HepG2 (cell line): Measurements from ENCODE around the gene MGAT1. TPM values are rescaled to one million over a fixed set of nuclear protein-coding genes. Genes with fewer than 3 reads are reported as not detected.

Experiments
- ATRX ChIP-seq: sonication (generic); formaldehyde crosslinking; IDR thresholded peaks from 2 replicates; pipeline ENCODE4 v1.4.0; 2020; ENCODE audit warnings: missing genetic modification reagents, borderline replicate concordance
- MTA3 ChIP-seq: sonication (generic); formaldehyde crosslinking; IDR thresholded peaks from 2 replicates; pipeline ENCODE4 v1.4.0; 2020; ENCODE audit warnings: missing genetic modification reagents
- MYNN ChIP-seq: sonication (generic); formaldehyde crosslinking; IDR thresholded peaks from 2 replicates; pipeline ENCODE4 v1.4.0; 2020; ENCODE audit warnings: mild to moderate bottlenecking, low read depth, missing genetic modification reagents
- NCOR1 ChIP-seq: fragments of 200-600 bp; sonication (generic); IDR thresholded peaks from 2 replicates; pipeline ENCODE4 v1.7.0; 2017; ENCODE audit warnings: antibody characterized with exemption, low read length, borderline replicate concordance
- NFIC ChIP-seq: IDR thresholded peaks from 2 replicates; pipeline ENCODE4 v1.6.1; 2012; ENCODE audit warnings: mild to moderate bottlenecking, low read length, inconsistent platforms
- NFYB ChIP-seq: sonication (generic); formaldehyde crosslinking; IDR thresholded peaks from 2 replicates; pipeline ENCODE4 v1.4.0; 2020; ENCODE audit warnings: missing genetic modification reagents
- SP140L ChIP-seq: sonication (generic); formaldehyde crosslinking; IDR thresholded peaks from 2 replicates; pipeline ENCODE4 v1.4.0; 2020; ENCODE audit warnings: missing genetic modification reagents, borderline replicate concordance
- YEATS2 ChIP-seq: sonication (generic); formaldehyde crosslinking; IDR thresholded peaks from 2 replicates; pipeline ENCODE4 v1.4.0; 2020; ENCODE audit warnings: missing genetic modification reagents, borderline replicate concordance
- ZC3H4 ChIP-seq: sonication (generic); formaldehyde crosslinking; IDR thresholded peaks from 2 replicates; pipeline ENCODE4 v1.4.0; 2020; ENCODE audit warnings: missing genetic modification reagents, borderline replicate concordance
- ZNF292 ChIP-seq: sonication (generic); formaldehyde crosslinking; IDR thresholded peaks from 2 replicates; pipeline ENCODE4 v1.8.1; 2022; ENCODE audit warnings: mild to moderate bottlenecking, low read depth, missing genetic modification reagents, borderline replicate concordance
- ZNF3 ChIP-seq: IDR thresholded peaks from 2 replicates; pipeline ENCODE4 v1.7.0; 2017; ENCODE audit warnings: inconsistent platforms
- ZNF337 ChIP-seq: sonication (generic); formaldehyde crosslinking; IDR thresholded peaks from 2 replicates; pipeline ENCODE4 v1.5.1; 2020; ENCODE audit warnings: missing genetic modification reagents, low read depth, mild to moderate bottlenecking, borderline replicate concordance
- ZNF598 ChIP-seq: sonication (generic); formaldehyde crosslinking; IDR thresholded peaks from 2 replicates; pipeline ENCODE4 v1.5.1; 2020; ENCODE audit warnings: mild to moderate bottlenecking, missing genetic modification reagents, borderline replicate concordance
- ZNF619 ChIP-seq: sonication (generic); formaldehyde crosslinking; IDR thresholded peaks from 2 replicates; pipeline ENCODE4 v1.4.0; 2020; ENCODE audit warnings: mild to moderate bottlenecking, missing genetic modification reagents
- ZNF792 ChIP-seq: IDR thresholded peaks from 2 replicates; pipeline ENCODE4 v1.6.1; 2016
- polyA plus RNA-seq, 8 experiments: library from polyadenylated mRNA; depleted of rRNA in 3 of 8; stranded (reverse) in 7 of 8; unstranded in 1 of 8; fragments of >200 nt; fragmentation: Illumina TruSeq in 4 of 8; extraction: Trizol in 4 of 8; gene quantifications; 2 replicates each; pipeline versions ENCODE4 v1.2.1 to v1.2.3, GENCODE V29; 2011 to 2016; ENCODE audit warnings: low read depth in 4 of 8, missing spikeins in 1 of 8, mixed read lengths in 1 of 8; ENCODE audit not compliant: insufficient read depth in 1 of 8
- total RNA-seq, 5 experiments: library from RNA; depleted of rRNA; stranded (reverse); fragments of >200 nt; fragmentation: Illumina TruSeq; extraction: Trizol; gene quantifications; 2 replicates each; pipeline ENCODE4 v1.2.3, GENCODE V29; 2016; ENCODE audit warnings: low read depth in 1 of 5
- TF ChIP-seq, protein P1 (sequence below): sonication (generic); formaldehyde crosslinking; IDR thresholded peaks from 2 replicates; pipeline ENCODE4 v1.5.1; 2020; ENCODE audit warnings: missing genetic modification reagents, mild to moderate bottlenecking, borderline replicate concordance
- TF ChIP-seq, protein P2 (sequence below): sonication (generic); formaldehyde crosslinking; IDR thresholded peaks from 2 replicates; pipeline ENCODE4 v1.4.0; 2020; ENCODE audit warnings: missing genetic modification reagents, borderline replicate concordance
- TF ChIP-seq, protein P3 (sequence below): sonication (generic); formaldehyde crosslinking; IDR thresholded peaks from 2 replicates; pipeline ENCODE4 v1.5.1; 2020; ENCODE audit warnings: missing genetic modification reagents, mild to moderate bottlenecking, borderline replicate concordance
- TF ChIP-seq, protein P4 (sequence below): sonication (generic); formaldehyde crosslinking; IDR thresholded peaks from 2 replicates; pipeline ENCODE4 v1.4.0; 2020; ENCODE audit warnings: missing genetic modification reagents
- TF ChIP-seq, protein P5 (sequence below): sonication (generic); formaldehyde crosslinking; IDR thresholded peaks from 2 replicates; pipeline ENCODE4 v1.5.0; 2020; ENCODE audit warnings: mild to moderate bottlenecking, missing genetic modification reagents

MGAT1 gene
- total and polyA plus RNA-seq, 2 of the 13 experiments (the other 11 are each of a cell fraction or from before 2014, with no cell fraction given): 50.1 to 55.3 TPM

DNA sequence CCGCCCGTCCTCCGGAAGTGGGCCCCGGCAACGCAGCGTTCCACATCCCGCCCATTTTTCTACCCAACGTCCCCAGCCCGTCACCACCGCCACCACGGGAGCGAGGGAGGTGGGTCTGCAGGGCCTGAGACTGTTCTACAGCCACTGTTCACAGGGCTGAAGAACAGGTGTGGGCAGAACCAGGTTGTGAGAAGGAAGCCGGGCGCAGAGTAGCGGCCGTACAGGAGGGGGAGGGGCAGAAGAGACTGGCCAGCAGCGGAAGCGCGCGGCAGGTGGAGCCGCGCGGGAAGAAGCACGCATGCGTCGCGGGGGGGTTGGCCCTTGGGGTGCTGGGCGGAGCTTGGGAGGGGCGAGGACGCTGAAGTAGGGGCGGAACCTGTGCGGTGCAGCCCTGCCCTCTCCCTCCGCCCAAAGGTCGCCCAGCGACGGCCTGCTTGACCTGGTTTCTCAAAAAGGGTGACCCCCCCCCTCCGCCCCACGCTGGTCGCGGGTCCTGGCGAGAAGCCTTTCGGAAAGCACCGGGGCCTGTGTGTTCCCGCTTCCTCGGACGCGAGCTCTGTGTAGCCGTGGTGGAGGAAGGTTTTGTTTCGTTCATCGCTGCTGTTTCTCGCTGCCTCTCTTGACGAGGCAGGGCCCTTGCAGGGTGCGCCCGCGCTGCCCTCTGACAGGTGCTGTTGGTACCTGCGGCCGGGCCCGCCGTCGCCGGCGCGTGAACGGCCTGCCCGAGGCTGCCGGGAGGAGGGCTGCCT, 7.8 kb upstream of the MGAT1 start (continued):
- TF ChIP-seq, protein P1, sequence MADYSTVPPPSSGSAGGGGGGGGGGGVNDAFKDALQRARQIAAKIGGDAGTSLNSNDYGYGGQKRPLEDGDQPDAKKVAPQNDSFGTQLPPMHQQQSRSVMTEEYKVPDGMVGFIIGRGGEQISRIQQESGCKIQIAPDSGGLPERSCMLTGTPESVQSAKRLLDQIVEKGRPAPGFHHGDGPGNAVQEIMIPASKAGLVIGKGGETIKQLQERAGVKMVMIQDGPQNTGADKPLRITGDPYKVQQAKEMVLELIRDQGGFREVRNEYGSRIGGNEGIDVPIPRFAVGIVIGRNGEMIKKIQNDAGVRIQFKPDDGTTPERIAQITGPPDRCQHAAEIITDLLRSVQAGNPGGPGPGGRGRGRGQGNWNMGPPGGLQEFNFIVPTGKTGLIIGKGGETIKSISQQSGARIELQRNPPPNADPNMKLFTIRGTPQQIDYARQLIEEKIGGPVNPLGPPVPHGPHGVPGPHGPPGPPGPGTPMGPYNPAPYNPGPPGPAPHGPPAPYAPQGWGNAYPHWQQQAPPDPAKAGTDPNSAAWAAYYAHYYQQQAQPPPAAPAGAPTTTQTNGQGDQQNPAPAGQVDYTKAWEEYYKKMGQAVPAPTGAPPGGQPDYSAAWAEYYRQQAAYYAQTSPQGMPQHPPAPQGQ: 0 out of 2 replicates have a peak, but pooled peaks have one; percentile 21
- TF ChIP-seq, protein P2, sequence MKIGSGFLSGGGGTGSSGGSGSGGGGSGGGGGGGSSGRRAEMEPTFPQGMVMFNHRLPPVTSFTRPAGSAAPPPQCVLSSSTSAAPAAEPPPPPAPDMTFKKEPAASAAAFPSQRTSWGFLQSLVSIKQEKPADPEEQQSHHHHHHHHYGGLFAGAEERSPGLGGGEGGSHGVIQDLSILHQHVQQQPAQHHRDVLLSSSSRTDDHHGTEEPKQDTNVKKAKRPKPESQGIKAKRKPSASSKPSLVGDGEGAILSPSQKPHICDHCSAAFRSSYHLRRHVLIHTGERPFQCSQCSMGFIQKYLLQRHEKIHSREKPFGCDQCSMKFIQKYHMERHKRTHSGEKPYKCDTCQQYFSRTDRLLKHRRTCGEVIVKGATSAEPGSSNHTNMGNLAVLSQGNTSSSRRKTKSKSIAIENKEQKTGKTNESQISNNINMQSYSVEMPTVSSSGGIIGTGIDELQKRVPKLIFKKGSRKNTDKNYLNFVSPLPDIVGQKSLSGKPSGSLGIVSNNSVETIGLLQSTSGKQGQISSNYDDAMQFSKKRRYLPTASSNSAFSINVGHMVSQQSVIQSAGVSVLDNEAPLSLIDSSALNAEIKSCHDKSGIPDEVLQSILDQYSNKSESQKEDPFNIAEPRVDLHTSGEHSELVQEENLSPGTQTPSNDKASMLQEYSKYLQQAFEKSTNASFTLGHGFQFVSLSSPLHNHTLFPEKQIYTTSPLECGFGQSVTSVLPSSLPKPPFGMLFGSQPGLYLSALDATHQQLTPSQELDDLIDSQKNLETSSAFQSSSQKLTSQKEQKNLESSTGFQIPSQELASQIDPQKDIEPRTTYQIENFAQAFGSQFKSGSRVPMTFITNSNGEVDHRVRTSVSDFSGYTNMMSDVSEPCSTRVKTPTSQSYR (CRISPR knock-in tag): peak; percentile 92
- TF ChIP-seq ZNF292 (0 out of 2 replicates have a peak, but pooled peaks have one; percentile 42), NCOR1 (peak; percentile 48; the same call in 1 of the 2 replicates), ZNF598 (CRISPR knock-in tag) (peak; percentile 68; the same call in 1 of the 2 replicates), MYNN (peak; percentile 27; the same call in 1 of the 2 replicates), ZNF792 (CRISPR knock-in tag) (no peak; the same call in 1 of the 2 replicates), ATRX (CRISPR knock-in tag) (no peak), ZNF3 (CRISPR knock-in tag) (no peak), MTA3 (no peak), NFYB (CRISPR knock-in tag) (no peak), ZC3H4 (peak; percentile 75; the same call in 1 of the 2 replicates), NFIC (no peak), ZNF619 (0 out of 2 replicates have a peak, but pooled peaks have one; percentile 57), ZNF337 (CRISPR knock-in tag) (no peak), YEATS2 (CRISPR knock-in tag) (peak; percentile 81), SP140L (CRISPR knock-in tag) (no peak)
- TF ChIP-seq, protein P3, sequence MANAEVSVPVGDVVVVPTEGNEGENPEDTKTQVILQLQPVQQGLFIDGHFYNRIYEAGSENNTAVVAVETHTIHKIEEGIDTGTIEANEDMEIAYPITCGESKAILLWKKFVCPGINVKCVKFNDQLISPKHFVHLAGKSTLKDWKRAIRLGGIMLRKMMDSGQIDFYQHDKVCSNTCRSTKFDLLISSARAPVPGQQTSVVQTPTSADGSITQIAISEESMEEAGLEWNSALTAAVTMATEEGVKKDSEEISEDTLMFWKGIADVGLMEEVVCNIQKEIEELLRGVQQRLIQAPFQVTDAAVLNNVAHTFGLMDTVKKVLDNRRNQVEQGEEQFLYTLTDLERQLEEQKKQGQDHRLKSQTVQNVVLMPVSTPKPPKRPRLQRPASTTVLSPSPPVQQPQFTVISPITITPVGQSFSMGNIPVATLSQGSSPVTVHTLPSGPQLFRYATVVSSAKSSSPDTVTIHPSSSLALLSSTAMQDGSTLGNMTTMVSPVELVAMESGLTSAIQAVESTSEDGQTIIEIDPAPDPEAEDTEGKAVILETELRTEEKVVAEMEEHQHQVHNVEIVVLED: peak; percentile 83
- TF ChIP-seq, protein P4, sequence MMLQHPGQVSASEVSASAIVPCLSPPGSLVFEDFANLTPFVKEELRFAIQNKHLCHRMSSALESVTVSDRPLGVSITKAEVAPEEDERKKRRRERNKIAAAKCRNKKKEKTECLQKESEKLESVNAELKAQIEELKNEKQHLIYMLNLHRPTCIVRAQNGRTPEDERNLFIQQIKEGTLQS (CRISPR knock-in tag): 0 out of 2 replicates have a peak, but pooled peaks have one; percentile 56
- TF ChIP-seq, protein P5, sequence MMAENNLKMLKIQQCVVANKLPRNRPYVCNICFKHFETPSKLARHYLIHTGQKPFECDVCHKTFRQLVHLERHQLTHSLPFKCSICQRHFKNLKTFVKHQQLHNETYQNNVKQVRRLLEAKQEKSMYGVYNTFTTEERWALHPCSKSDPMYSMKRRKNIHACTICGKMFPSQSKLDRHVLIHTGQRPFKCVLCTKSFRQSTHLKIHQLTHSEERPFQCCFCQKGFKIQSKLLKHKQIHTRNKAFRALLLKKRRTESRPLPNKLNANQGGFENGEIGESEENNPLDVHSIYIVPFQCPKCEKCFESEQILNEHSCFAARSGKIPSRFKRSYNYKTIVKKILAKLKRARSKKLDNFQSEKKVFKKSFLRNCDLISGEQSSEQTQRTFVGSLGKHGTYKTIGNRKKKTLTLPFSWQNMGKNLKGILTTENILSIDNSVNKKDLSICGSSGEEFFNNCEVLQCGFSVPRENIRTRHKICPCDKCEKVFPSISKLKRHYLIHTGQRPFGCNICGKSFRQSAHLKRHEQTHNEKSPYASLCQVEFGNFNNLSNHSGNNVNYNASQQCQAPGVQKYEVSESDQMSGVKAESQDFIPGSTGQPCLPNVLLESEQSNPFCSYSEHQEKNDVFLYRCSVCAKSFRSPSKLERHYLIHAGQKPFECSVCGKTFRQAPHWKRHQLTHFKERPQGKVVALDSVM (CRISPR knock-in tag): peak; percentile 41; the same call in 1 of the 2 replicates
